IMR-90 (cell line): ENCODE data around the gene POLR2L. TPM values are rescaled to one million over a fixed set of nuclear protein-coding genes. Genes with fewer than 3 reads are reported as not detected.

Experiments used
- ATAC-seq: fragments of 200-7000 bp; cut with Tn5 transposase; 2 replicates; pipeline ENCODE4 v1.9.1; 2020; ENCODE audit warnings: low read depth, mild to moderate bottlenecking, moderate library complexity
- BruUV-seq: library from RNA; stranded (reverse); fragments of 400-500 nt; replicated peaks from 2 replicates; lab custom pipeline; 2021; lab: Mats Ljungman, UMichigan
- CTCF ChIA-PET: fragments of 300-600 bp; formaldehyde crosslinking; extraction: SDS; loops from one replicate; lab custom pipeline; 2021; ENCODE audit warnings: antibody characterized with exemption; lab: Yijun Ruan, JAX
- POLR2A ChIA-PET: fragments of 300-600 bp; sonication (Branson Sonifier 250); formaldehyde crosslinking; loops from one replicate; lab custom pipeline; 2022; ENCODE audit warnings: antibody characterized with exemption; ENCODE audit not compliant: unreplicated experiment; lab: Charles Lee
- DNase-seq: peaks from one replicate; pipeline ENCODE4 v3.0.0; 2013
- H2AFZ ChIP-seq: replicated peaks from 2 replicates; pipeline ENCODE3; 2013; ENCODE audit warnings: low read length, mild to moderate bottlenecking; ENCODE audit not compliant: poor library complexity
- H2AK5ac ChIP-seq: 2 replicates; pipeline ENCODE4 v1.6.1; 2013; ENCODE audit warnings: low read depth, low read length, inconsistent platforms
- H2AK9ac ChIP-seq: replicated peaks from 2 replicates; pipeline ENCODE3; 2013; ENCODE audit warnings: mild to moderate bottlenecking, low read depth, low read length, moderate library complexity; ENCODE audit not compliant: poor library complexity
- H2BK120ac ChIP-seq: 2 replicates; pipeline ENCODE4 v1.6.1; 2013; ENCODE audit warnings: low read depth, low read length, inconsistent platforms
- H2BK15ac ChIP-seq: 3 replicates; pipeline ENCODE4 v1.6.1; 2013; ENCODE audit warnings: low read depth, low read length, inconsistent platforms
- H2BK20ac ChIP-seq: 2 replicates; pipeline ENCODE4 v1.6.1; 2013; ENCODE audit warnings: low read depth, mild to moderate bottlenecking, inconsistent platforms, low read length, moderate library complexity
- H2BK5ac ChIP-seq: 2 replicates; pipeline ENCODE4 v1.6.1; 2013; ENCODE audit warnings: mild to moderate bottlenecking, low read depth, low read length, inconsistent platforms; ENCODE audit not compliant: poor library complexity, severe bottlenecking
- H3K14ac ChIP-seq: replicated peaks from 2 replicates; pipeline ENCODE4 v1.6.1; 2013; ENCODE audit warnings: low read depth, low read length, inconsistent platforms
- H3K18ac ChIP-seq: 2 replicates; pipeline ENCODE4 v1.6.1; 2013; ENCODE audit warnings: low read depth, low read length, control low read depth
- H3K23ac ChIP-seq: 2 replicates; pipeline ENCODE4 v1.6.1; 2013; ENCODE audit warnings: low read depth, low read length, inconsistent platforms
- H3K27ac ChIP-seq: 2 replicates; pipeline ENCODE4 v1.5.1; 2013; ENCODE audit warnings: mild to moderate bottlenecking, control low read depth, low read length; ENCODE audit not compliant: insufficient read depth
- H3K27me3 ChIP-seq: 2 replicates; pipeline ENCODE4 v1.6.1; 2013; ENCODE audit warnings: low read length; ENCODE audit not compliant: control insufficient read depth, insufficient read depth
- H3K36me3 ChIP-seq: 2 replicates; pipeline ENCODE4 v1.6.1; 2013; ENCODE audit warnings: low read length, mixed read lengths; ENCODE audit not compliant: control insufficient read depth, insufficient read depth
- H3K4ac ChIP-seq: 2 replicates; pipeline ENCODE4 v1.6.1; 2013; ENCODE audit warnings: low read depth, low read length, inconsistent platforms
- H3K4me1 ChIP-seq: 2 replicates; pipeline ENCODE4 v1.6.1; 2013; ENCODE audit warnings: low read length, mixed read lengths; ENCODE audit not compliant: control insufficient read depth, insufficient read depth
- H3K4me2 ChIP-seq: 2 replicates; pipeline ENCODE4 v1.6.1; 2013; ENCODE audit warnings: low read depth, mild to moderate bottlenecking, control low read depth, low read length, moderate library complexity
- H3K4me3 ChIP-seq: 2 replicates; pipeline ENCODE4 v1.5.1; 2013; ENCODE audit warnings: low read depth, mild to moderate bottlenecking, control low read depth, low read length, moderate library complexity; ENCODE audit not compliant: insufficient read depth
- H3K56ac ChIP-seq: 2 replicates; pipeline ENCODE4 v1.6.1; 2013; ENCODE audit warnings: low read length, inconsistent platforms; ENCODE audit not compliant: insufficient read depth; ENCODE audit errors: extremely low read depth
- H3K79me1 ChIP-seq, 2 experiments: 2 replicates each; pipeline ENCODE4 v1.6.1; 2013; ENCODE audit warnings: low read length in 2 of 2, inconsistent platforms in 1 of 2, low read depth in 1 of 2
- H3K9ac ChIP-seq: 2 replicates; pipeline ENCODE4 v1.6.1; 2013; ENCODE audit warnings: low read depth, low read length, control low read depth
- H3K9me1 ChIP-seq: 2 replicates; pipeline ENCODE4 v1.6.1; 2013; ENCODE audit warnings: low read length, inconsistent platforms; ENCODE audit not compliant: insufficient read depth
- H3K9me3 ChIP-seq: 2 replicates; pipeline ENCODE4 v1.6.1; 2013; ENCODE audit warnings: low read length; ENCODE audit not compliant: control insufficient read depth, insufficient read depth
- H4K20me1 ChIP-seq: 2 replicates; pipeline ENCODE4 v1.6.1; 2013; ENCODE audit warnings: low read length, inconsistent platforms; ENCODE audit not compliant: insufficient read depth
- H4K5ac ChIP-seq: 2 replicates; pipeline ENCODE4 v1.6.1; 2013; ENCODE audit warnings: mild to moderate bottlenecking, low read depth, low read length, control low read depth
- H4K8ac ChIP-seq, 2 experiments: 2 replicates each; pipeline ENCODE4 v1.6.1; 2013; ENCODE audit warnings: low read depth in 2 of 2, low read length in 2 of 2, control low read depth in 1 of 2, inconsistent platforms in 1 of 2
- H4K91ac ChIP-seq: 2 replicates; pipeline ENCODE4 v1.6.1; 2013; ENCODE audit warnings: low read depth, low read length, inconsistent platforms; ENCODE audit not compliant: insufficient read depth
- CTCF ChIP-seq: conservative IDR thresholded peaks from 2 replicates; pipeline ENCODE4 v1.5.1; 2012; ENCODE audit warnings: mild to moderate bottlenecking, low read depth, low read length, improper control_type of control experiment
- RCOR1 ChIP-seq: IDR thresholded peaks from 2 replicates; pipeline ENCODE4 v1.6.1; 2012; ENCODE audit warnings: mild to moderate bottlenecking, low read length, improper control_type of control experiment; ENCODE audit not compliant: insufficient replicate concordance
- WGBS, 2 experiments: methylation state at CpG; one replicate each; pipeline versions ENCODE4 v1.1.5 to v1.1.7; 2013; ENCODE audit warnings: missing lambda C conversion rate in 2 of 2; ENCODE audit not compliant: insufficient read length in 1 of 2; ENCODE audit errors: extremely low coverage in 2 of 2; 5-methylcytosine and 5-hydroxymethylcytosine counted together
- dilution Hi-C: fragments of 300-500 bp; cut with HindIII; formaldehyde crosslinking; loops from one replicate; pipeline ENCODE4 v1.14.3; 2018; ENCODE audit warnings: low sequenced_read_pairs; ENCODE audit not compliant: unreplicated experiment
- in situ Hi-C: fragments of 300-500 bp; cut with MboI; formaldehyde crosslinking; loops from 3 replicates; pipeline ENCODE4 v1.14.3; 2019; ENCODE audit warnings: low sequenced_read_pairs, inconsistent platforms, mixed read lengths
- intact Hi-C: fragments of 100-400 bp; cut with micrococcal nuclease; formaldehyde crosslinking; loops from 2 replicates; pipeline ENCODE4 v1.10.0; 2022
- polyA plus RNA-seq, 3 experiments: library from polyadenylated mRNA; depleted of rRNA; stranded (reverse); fragments of >200 nt; gene quantifications; 2 replicates each; pipeline ENCODE4 v1.2.3, GENCODE V29; 2012; ENCODE audit warnings: low replicate concordance in 1 of 3
- total RNA-seq: library from RNA; depleted of rRNA; stranded (reverse); fragments of >200 nt; gene quantifications from 2 replicates; pipeline ENCODE4 v1.2.3, GENCODE V29; 2012

POLR2L gene
- total and polyA plus RNA-seq, 2 of the 4 experiments (the other 2 are of a cell fraction): 44.4 to 416 TPM

GRCh38 chr11:870418-870817 lies 28.1 kb upstream of the POLR2L start:
- WGBS, 2 experiments: 80% methylated on average over 3 of the region's 8 CpGs; no CpG with 5 or more reads in 1 of the 2 experiments
- no peak overlapping the region for H2BK15ac ChIP-seq
- no peak overlapping the region for H3K27ac ChIP-seq
- H4K91ac ChIP-seq: no peak overlapping the region
- POLR2A ChIA-PET: interaction anchor here (0.5 kb wide), 1 partner anchor 51 kb away, joined by 4 read pairs; no protein-coding TSS in a partner anchor
- H3K23ac ChIP-seq: no peak overlapping the region
- no peaks in the 10 kb centered on the region; the same call in 1 of the 2 replicates for H3K4me1 ChIP-seq
- in situ Hi-C loops (no loop called here), dilution Hi-C loops (no loop called here), intact Hi-C loops (no loop called here)
- no peaks in the 10 kb centered on the region for H3K27me3 ChIP-seq
- no peak overlapping the region for H3K4me2 ChIP-seq
- no peak overlapping the region for H4K8ac ChIP-seq
- CTCF ChIA-PET: no interaction called here
- no peak for DNase-seq
- no peak for TF ChIP-seq CTCF
- no peak for TF ChIP-seq RCOR1
- H2AK9ac ChIP-seq: no peak overlapping the region
- no peak overlapping the region for H2AFZ ChIP-seq
- peaks cover 3 to 6% of the 10 kb centered on the region in 2 experiments; a peak in 1 of 4 replicates for H3K79me1 ChIP-seq
- H3K9ac ChIP-seq: no peak overlapping the region
- H3K14ac ChIP-seq: no peak overlapping the region
- no peak for ATAC-seq
- no peak overlapping the region for H3K4ac ChIP-seq
- H2BK20ac ChIP-seq: no peak overlapping the region
- peaks cover 20% of the 10 kb centered on the region; the same call in 1 of the 2 replicates for H3K36me3 ChIP-seq
- H3K9me3 ChIP-seq: no peaks in the 10 kb centered on the region
- H2BK120ac ChIP-seq: no peak overlapping the region
- no peak overlapping the region for H4K5ac ChIP-seq
- H3K4me3 ChIP-seq: no peak overlapping the region
- no peak overlapping the region for H3K18ac ChIP-seq
- H3K9me1 ChIP-seq: peaks cover 3% of the 10 kb centered on the region; the same call in 1 of the 2 replicates
- BruUV-seq: no TSS peak
- no peak overlapping the region for H3K56ac ChIP-seq
- H2BK5ac ChIP-seq: no peak overlapping the region
- peaks cover 26% of the 10 kb centered on the region for H4K20me1 ChIP-seq
- H2AK5ac ChIP-seq: no peak overlapping the region
